ENCODE results near the gene CDH4.

Gene CDH4

DNA sequence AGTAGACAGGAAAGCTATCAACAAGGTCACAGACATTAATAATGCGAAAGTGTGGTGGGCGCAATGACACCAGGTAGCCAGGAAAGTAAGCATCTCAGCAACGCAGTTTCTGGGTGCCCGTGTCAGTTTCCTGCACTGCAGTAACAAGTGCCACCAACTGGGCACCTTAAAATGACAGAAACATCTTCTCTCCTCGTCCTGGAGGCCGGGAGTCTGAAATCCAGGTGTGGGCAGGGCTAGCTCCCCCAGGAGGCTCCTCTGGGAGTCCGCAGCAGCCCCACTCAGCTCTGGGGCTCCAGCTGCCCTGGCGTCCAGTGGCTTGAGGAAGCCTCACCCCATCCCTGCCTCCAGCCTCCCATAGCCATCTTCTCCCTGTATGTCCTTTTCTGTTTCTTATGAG is 426.4 kb downstream of the CDH4 start:
- H3K27ac ChIP-seq, result no peak overlapping the region
- no peak for TF ChIP-seq ZFX (IDR thresholded peaks at IDR 0.05; ENCODE audit: borderline replicate concordance)
- TF ChIP-seq, protein P1, sequence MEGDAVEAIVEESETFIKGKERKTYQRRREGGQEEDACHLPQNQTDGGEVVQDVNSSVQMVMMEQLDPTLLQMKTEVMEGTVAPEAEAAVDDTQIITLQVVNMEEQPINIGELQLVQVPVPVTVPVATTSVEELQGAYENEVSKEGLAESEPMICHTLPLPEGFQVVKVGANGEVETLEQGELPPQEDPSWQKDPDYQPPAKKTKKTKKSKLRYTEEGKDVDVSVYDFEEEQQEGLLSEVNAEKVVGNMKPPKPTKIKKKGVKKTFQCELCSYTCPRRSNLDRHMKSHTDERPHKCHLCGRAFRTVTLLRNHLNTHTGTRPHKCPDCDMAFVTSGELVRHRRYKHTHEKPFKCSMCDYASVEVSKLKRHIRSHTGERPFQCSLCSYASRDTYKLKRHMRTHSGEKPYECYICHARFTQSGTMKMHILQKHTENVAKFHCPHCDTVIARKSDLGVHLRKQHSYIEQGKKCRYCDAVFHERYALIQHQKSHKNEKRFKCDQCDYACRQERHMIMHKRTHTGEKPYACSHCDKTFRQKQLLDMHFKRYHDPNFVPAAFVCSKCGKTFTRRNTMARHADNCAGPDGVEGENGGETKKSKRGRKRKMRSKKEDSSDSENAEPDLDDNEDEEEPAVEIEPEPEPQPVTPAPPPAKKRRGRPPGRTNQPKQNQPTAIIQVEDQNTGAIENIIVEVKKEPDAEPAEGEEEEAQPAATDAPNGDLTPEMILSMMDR (IDR thresholded peaks at IDR 0.05), result no peak

DNA sequence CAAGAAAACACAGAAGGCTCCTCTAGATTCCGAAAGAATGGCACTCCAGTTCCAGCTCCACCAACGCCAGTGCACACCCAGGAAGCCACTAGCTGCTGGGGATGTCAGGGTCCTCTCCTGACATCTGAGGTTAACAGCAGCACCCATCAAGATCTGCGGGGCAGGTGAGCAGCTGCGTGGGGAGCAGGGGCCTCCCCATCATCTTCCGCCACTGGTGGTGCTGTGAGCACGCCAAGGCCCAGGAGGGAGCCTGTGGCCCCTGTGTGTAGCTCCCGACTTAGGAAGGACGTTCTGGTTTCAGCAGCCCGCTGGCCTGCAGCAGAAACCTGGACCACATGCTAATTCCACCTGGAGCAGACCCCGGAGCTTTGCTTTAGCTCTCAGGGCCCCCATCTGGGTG is 427.4 kb downstream of the CDH4 start:
- TF ChIP-seq, protein P1 (IDR thresholded peaks at IDR 0.05), result no peak
- no peak for TF ChIP-seq ZFX (IDR thresholded peaks at IDR 0.05; ENCODE audit: borderline replicate concordance)
- H3K27ac ChIP-seq, result no peak overlapping the region

DNA sequence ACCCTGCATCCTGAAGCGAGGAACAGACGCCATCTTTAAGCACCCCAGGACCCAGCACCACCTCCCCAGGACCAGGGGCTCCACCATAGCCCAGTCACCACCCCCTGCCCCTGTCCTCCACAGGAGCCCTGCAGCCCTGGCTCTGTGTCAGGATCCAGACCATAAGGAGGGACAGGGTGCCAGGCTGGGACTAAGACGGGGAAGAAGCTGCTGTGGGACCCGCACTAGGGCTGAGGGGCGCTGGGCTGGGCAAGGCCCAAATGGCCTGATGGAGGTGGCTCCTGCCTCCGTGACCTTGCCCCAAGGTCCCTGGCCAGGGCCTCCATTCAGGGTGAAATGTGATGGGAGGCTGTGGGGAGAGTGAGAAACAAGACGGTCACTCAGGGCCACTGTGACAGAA is 428.0 kb downstream of the CDH4 start:
- no peak for TF ChIP-seq ZFX (IDR thresholded peaks at IDR 0.05; ENCODE audit: borderline replicate concordance)
- TF ChIP-seq, protein P1 (IDR thresholded peaks at IDR 0.05), result no peak
- H3K27ac ChIP-seq, result no peak overlapping the region

DNA sequence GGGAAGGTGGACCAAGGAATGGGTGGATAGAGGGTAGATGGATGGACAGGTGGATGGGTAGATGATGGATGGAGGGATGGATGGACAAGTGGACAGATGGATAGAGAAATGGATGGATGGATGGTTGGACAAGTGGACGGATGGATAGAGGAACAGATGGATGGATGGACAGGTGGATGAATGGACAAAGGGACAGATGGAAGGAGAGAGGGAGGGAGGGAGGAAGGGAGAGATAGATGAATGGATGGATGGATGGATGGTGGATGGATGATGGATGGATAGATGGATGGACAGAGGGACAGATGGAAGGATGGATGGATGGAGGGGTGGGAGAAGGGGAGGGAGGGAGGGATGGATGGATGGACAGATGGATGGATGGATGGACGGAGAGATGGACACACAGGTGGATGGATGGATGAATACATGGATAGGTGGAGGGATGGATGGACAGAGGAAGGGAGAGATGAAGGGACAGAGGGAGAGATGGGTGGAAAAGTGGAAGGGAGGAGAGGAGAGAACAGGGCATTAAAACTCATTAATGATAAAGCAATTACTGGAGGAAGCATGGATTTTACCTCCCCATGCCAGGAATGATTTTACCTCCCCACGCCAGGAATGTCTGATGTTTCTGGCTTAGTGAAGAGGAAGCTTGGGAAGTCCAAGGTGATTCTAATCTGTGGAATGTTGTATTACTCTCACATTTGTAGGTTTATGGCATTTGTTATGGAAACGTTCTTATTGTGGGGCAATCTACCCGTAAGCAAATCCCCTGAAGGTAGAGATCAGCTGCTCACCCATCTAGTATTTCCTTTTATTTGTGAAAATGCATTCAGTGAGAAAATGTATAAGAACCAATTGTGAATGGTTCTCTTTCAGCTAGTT is 430.3 kb downstream of the CDH4 start:
- H3K27ac ChIP-seq, result no peak overlapping the region
- no peak for TF ChIP-seq ZFX (IDR thresholded peaks at IDR 0.05; ENCODE audit: borderline replicate concordance)
- TF ChIP-seq, protein P1 (IDR thresholded peaks at IDR 0.05), result no peak

DNA sequence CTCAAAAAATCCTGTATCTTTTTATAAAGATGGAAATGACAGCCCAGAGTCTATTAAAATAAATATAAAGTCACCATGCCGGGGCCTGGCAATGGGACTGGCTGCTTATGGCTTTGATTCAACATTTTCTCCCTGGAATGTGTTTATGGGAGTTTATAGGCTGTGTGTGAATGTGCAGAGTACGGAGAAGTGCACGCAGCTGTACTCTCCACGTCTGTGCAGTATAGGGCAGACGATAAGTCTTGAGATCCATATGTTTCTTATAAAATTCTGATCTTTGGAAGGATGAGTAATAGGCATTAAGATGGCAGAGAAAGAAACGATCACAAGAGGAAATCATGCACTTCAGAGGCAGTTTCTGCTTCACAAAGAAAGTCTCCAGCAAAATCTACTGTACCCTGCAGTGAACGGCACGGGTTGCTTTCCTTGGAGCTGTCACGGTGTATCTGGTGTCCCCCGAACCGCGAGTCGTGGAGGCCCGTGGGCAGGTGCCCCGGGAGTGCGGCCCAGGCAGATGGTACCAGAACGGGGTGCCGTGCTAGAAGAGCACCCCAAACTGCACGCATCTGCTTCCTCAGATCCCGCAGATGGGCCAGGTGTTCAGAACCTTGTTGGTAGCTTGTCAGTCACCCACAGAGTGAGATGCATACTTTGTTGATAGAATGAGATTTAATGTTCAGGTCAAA is 431.1 kb downstream of the CDH4 start:
- H3K27ac ChIP-seq, result no peak overlapping the region
- TF ChIP-seq, protein P1 (IDR thresholded peaks at IDR 0.05), result no peak
- TF ChIP-seq ZFX (IDR thresholded peaks at IDR 0.05; ENCODE audit: borderline replicate concordance), result no peak

DNA sequence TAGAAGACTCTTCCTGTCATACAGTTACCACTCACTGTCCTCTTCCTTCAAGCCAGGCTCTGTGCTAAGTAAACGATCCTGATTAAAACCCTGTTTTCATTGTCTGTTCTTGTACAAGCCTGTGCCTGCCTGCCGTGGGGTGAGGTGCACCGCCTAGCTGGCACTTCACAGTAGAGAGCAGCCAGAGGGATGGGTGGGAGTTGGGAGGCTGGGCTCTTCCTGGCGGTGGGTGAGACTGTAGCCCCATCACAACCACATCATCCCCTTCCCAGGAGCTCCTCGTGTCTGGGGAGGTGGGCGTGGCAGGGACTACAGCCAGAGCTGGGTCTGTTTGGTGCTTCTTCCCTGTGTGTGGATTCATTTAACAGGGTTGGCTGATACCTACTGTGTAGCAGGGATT is 431.7 kb downstream of the CDH4 start:
- TF ChIP-seq, protein P1 (IDR thresholded peaks at IDR 0.05), result no peak
- no peak for TF ChIP-seq ZFX (IDR thresholded peaks at IDR 0.05; ENCODE audit: borderline replicate concordance)
- no peak overlapping the region for H3K27ac ChIP-seq

DNA sequence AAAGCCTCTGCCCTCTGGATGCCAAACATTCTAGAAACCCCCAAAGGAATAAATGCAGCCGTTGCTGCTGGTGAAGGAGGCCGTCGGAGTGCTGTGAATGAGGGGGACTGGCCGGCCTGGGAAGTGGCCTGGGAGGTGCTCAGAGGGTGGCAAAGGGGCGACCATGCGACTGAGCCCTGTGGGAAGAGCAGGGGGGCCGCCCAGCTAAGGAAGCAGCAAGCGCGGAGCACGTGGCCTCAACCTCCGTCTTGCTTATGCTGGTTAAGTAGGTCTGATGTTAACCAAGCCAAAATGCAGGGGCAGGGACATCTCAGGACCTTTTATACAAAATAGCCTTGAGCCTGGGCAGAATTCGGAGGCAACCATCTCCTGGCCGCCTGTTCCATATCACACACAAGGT is 432.1 kb downstream of the CDH4 start:
- no peak overlapping the region for H3K27ac ChIP-seq
- TF ChIP-seq, protein P1 (IDR thresholded peaks at IDR 0.05), result no peak
- TF ChIP-seq ZFX (IDR thresholded peaks at IDR 0.05; ENCODE audit: borderline replicate concordance), result no peak
